ENCODE measurements around the gene BLOC1S6.

The BLOC1S6 gene

DNA sequence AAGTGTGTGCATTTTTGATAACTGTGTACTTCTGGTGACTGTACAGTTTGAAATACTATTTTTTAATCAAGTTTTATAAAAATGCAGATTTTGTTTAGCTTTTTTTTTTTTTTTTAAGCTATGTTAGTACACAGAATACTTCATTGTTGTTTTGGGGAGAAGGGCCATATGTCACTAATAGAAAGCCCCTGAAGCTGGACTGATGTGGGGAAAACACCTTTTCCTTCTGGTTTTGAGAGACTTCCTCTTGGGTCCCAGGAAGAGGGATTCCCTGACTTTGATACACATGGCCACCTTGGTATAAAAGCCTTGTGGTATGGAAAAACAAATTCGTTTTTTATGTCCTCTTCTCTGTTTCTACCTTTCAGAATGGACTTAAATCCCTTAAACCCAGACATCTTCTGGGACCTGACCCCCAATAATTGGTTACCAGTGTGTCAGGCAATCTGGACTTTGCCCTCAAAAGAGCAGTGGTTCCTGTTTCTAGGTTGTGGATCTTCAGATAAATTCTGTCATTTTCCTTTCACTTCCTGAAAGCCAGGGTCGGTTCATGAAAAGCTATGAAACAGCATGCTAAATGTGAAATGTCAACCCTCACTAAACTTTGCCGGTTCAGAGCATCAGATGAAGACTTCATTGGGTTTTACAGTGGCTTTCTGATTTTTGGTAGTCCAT is 31.1 kb upstream of the BLOC1S6 start:
- H3K4me3 ChIP-seq (ENCODE audit: low read depth, low read length) = no peak overlapping the region
- H3K36me3 ChIP-seq = no peaks in the 10 kb centered on the region
- H3K27me3 ChIP-seq (ENCODE audit: insufficient read depth, low read depth, severe bottlenecking) = no peaks in the 10 kb centered on the region
- TF ChIP-seq, protein P1, sequence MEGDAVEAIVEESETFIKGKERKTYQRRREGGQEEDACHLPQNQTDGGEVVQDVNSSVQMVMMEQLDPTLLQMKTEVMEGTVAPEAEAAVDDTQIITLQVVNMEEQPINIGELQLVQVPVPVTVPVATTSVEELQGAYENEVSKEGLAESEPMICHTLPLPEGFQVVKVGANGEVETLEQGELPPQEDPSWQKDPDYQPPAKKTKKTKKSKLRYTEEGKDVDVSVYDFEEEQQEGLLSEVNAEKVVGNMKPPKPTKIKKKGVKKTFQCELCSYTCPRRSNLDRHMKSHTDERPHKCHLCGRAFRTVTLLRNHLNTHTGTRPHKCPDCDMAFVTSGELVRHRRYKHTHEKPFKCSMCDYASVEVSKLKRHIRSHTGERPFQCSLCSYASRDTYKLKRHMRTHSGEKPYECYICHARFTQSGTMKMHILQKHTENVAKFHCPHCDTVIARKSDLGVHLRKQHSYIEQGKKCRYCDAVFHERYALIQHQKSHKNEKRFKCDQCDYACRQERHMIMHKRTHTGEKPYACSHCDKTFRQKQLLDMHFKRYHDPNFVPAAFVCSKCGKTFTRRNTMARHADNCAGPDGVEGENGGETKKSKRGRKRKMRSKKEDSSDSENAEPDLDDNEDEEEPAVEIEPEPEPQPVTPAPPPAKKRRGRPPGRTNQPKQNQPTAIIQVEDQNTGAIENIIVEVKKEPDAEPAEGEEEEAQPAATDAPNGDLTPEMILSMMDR (IDR thresholded peaks at IDR 0.05; ENCODE audit: low read depth, low read length) = no peak
- H3K27ac ChIP-seq = no peak overlapping the region
- DNase-seq = no peak
- no peaks in the 10 kb centered on the region for H3K9me3 ChIP-seq (ENCODE audit: severe bottlenecking)

DNA sequence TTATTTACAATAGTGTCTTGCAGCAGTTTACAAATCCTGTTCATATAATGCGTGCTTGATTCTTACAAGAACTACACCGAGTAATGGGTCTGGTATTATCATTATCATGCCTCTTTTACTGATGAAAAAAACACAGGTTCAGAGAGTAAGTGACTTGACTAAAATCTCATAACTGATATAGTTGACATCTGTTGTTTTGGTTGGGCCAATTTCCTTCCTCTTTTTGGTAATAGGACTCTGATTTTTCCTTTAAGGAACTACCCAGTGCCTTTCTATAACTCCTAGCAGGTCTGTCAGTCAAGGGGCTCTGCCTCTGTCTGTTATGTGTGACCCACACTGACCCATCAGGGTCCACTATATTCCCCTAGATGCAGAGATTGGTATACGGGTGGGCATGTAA is 14.6 kb upstream of the BLOC1S6 start:
- H3K9me3 ChIP-seq (ENCODE audit: severe bottlenecking) = no peaks in the 10 kb centered on the region
- H3K27ac ChIP-seq = no peak overlapping the region
- no peak overlapping the region for H3K4me3 ChIP-seq (ENCODE audit: low read depth, low read length)
- TF ChIP-seq, protein P1 (IDR thresholded peaks at IDR 0.05; ENCODE audit: low read depth, low read length) = no peak
- no peaks in the 10 kb centered on the region for H3K27me3 ChIP-seq (ENCODE audit: insufficient read depth, low read depth, severe bottlenecking)
- no peaks in the 10 kb centered on the region for H3K36me3 ChIP-seq
- no peak for DNase-seq

DNA sequence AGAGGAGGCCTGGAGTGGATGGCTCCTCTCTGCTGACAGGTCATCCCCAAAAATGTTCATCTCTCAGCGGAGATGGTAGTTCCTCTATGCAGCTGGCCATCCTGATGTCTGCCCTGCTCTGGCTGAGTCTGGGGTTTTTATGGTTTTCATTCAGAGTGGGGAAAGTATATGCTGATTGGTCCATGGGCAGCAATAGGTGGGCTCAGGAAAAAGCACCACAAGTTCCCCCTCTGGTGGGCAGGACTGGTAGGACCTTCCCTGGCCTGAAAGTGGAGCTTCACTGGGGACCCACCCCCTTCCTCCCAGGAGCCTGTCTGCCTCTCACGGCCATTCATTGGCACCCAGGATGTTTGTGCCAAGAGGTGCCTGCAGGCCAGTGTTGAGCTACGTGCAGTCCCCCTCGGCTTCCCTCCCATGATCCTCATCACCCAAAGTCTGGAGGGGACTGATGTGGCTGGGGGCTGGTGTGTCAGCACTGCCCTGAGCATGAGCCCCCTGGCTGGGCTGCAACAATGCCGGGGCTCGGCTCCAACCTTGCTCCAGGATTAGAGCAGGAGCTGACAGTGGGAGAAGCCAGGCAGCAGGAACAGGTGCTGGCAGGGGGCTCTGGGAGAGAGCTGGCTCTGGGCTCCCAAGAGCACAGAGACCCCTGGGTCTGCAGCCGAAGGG is 13.1 kb upstream of the BLOC1S6 start:
- TF ChIP-seq, protein P1 (IDR thresholded peaks at IDR 0.05; ENCODE audit: low read depth, low read length) = peak; percentile 62
- Histone ChIP-seq H3K27me3 (ENCODE audit: insufficient read depth, low read depth, severe bottlenecking) (no peaks in the 10 kb centered on the region), H3K27ac (no peak overlapping the region), H3K9me3 (ENCODE audit: severe bottlenecking) (no peaks in the 10 kb centered on the region), H3K4me3 (ENCODE audit: low read depth, low read length) (no peak overlapping the region), H3K36me3 (no peaks in the 10 kb centered on the region)
- DNase-seq = peak; percentile 63

DNA sequence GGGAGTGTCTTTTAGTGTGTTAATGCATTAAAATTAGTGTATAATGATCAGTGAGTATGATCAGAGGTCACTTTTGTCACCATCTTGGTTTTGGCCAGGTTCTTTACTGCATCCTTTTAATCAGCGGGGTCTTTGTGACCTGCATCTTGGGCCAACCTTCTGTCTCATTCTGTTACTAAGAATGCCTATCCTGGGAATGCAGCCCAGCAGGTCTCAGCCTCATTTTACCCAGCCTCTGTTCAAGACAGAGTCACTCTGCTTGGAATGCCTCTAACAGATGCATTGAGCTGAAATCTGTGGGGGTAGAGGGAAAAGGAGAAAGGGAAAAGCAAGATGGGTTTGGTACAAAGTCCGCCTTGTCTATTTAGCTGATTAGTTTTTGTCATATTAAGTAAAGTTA is 5.3 kb upstream of the BLOC1S6 start:
- Histone ChIP-seq H3K27me3 (ENCODE audit: insufficient read depth, low read depth, severe bottlenecking) (no peaks in the 10 kb centered on the region), H3K4me3 (ENCODE audit: low read depth, low read length) (no peak overlapping the region), H3K9me3 (ENCODE audit: severe bottlenecking) (no peaks in the 10 kb centered on the region), H3K27ac (no peak overlapping the region), H3K36me3 (no peaks in the 10 kb centered on the region)
- TF ChIP-seq, protein P1 (IDR thresholded peaks at IDR 0.05; ENCODE audit: low read depth, low read length) = no peak
- DNase-seq = no peak

DNA sequence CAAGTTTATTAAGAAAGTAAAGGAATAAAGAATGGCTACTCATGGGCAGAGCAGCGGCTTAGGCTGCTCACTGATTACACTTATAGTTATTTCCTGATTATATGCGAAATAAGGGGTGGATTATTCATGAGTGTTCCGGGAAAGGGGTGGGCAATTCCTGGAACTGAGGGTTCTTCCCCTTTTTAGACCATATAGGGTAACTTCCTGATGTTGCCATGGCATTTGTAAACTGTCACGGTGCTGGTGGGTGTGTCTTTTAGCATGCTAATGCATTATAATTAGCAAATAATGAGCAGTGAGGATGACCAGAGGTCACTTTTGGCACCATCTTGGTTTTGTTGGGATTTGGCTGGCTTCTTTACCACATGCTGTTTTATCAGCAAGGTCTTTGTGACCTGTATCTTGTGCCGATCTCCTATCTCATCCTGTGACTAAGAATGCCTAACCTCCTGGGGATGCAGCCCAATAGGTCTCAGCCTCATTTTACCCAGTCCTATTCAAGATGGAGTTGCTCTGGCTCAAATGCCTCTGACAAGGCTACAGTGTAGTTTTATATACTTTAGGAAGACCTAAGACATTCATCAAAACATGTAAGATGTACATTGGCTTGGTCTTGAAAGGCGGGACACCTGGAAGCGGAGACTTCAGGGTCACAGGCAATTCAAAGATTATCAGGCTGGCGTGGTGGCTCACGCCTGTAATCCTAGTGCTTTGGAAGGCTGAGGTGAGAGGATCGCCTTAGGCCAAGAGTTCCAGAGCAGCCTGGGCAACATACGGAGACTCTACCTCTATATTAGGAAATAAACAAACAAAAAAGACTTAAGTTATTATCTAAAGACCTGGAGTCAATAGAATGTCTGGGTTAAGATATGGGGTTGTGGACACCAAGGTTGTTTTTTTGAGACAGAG is 3.2 kb upstream of the BLOC1S6 start:
- Histone ChIP-seq H3K4me3 (ENCODE audit: low read depth, low read length) (no peak overlapping the region), H3K27ac (no peak overlapping the region), H3K36me3 (no peaks in the 10 kb centered on the region; the same call in 1 of the 2 replicates), H3K27me3 (ENCODE audit: insufficient read depth, low read depth, severe bottlenecking) (no peaks in the 10 kb centered on the region), H3K9me3 (ENCODE audit: severe bottlenecking) (no peaks in the 10 kb centered on the region)
- DNase-seq = no peak
- TF ChIP-seq, protein P1 (IDR thresholded peaks at IDR 0.05; ENCODE audit: low read depth, low read length) = no peak

All from WERI-Rb-1 (cell line).